ENCODE data around the gene MEAK7.

The MEAK7 gene

GRCh38 chr16:84466692-84467091 lies 37.8 kb downstream of the MEAK7 start:
- no peak for DNase-seq (ENCODE audit: low spot score)

- DNase-seq (ENCODE audit: low spot score), result no peak
Measured at GRCh38 chr16:84465154-84465553, 39.3 kb downstream of the MEAK7 start.

- no peak for DNase-seq (ENCODE audit: low spot score)
Measured at GRCh38 chr16:84464116-84464515, 40.3 kb downstream of the MEAK7 start.

- no peak for DNase-seq (ENCODE audit: low spot score)
Measured at GRCh38 chr16:84463221-84463620, 41.2 kb downstream of the MEAK7 start.

GRCh38 chr16:84462296-84463210 lies 41.9 kb downstream of the MEAK7 start:
- no peak for DNase-seq (ENCODE audit: low spot score)

GRCh38 chr16:84461413-84462295 lies 42.8 kb downstream of the MEAK7 start:
- DNase-seq (ENCODE audit: low spot score), result no peak

- DNase-seq (ENCODE audit: low spot score), result no peak
Measured at GRCh38 chr16:84461029-84461412, 43.4 kb downstream of the MEAK7 start.

DNA sequence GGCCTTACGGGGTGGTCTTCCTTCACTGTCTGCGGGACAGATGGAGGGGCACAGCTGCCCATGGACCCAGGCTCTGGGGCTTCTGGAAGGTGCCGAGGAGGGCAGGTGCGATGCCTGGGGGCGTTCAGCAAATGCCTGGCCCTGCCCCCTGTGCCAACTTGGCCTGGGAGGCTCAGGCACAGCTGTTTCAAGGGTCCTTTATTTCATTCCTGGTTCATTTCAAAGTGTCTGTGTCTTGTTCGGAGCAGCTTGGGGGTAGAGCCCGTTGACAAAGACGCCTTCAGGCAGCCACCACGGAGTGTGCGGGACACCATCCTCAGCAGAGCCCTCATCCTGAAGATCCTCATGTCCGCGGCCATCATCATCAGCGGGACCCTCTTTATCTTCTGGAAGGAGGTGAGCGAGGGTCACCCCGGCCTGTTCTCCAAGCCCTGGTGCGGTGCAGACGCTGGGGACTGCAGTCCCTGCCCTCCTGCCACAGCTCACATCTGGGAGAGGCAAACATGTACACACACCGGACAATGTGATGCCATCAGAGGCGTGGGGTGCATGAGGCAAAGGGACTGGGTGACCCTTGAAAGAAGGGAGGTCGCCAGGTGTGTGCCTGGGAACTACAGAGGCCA lies 43.9 kb downstream of the MEAK7 start:
- no peak for DNase-seq (ENCODE audit: low spot score)

DNA sequence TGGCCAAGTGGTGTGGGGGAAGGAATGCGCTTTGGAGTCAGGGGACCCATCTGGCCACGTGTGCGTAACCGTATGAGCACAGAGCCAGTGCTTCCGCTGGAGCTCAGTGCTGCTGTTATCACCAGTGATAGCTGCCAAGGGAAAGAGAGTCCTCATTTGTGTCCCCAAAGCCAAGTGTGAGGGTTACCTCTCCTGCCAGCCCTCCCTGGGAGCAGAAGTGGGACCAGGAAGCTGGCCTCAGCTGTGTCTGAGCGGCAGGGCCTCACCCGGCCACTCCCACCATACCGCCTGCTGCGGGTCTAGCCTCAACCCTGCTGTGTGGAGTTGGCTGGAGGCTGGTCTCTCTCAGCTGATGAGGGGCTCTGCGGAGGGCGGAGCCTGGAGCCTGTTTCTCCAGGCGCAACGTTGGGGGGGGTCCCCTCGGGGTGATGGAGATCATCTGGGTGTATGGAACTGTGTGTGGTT lies 44.5 kb downstream of the MEAK7 start:
- DNase-seq (ENCODE audit: low spot score), result no peak

GRCh38 chr16:84459533-84459894 lies 44.9 kb downstream of the MEAK7 start:
- no peak for DNase-seq (ENCODE audit: low spot score)

- DNase-seq (ENCODE audit: low spot score), result no peak
Measured at GRCh38 chr16:84458606-84459532, 45.6 kb downstream of the MEAK7 start.

GRCh38 chr16:84455031-84455430 lies 49.4 kb downstream of the MEAK7 start:
- DNase-seq (ENCODE audit: low spot score), result no peak
